GM21825 (cell line): ENCODE measurements around the gene DEDD2.

Experiments used
- ATAC-seq: cut with Tn5 transposase; IDR thresholded peaks from one replicate; pipeline ENCODE4 v1.9.1; 2021; ENCODE audit warnings: mild to moderate bottlenecking, moderate library complexity; ENCODE audit not compliant: unreplicated experiment

DEDD2 gene

GRCh38 chr19:42201489-42202289 lies 15.8 kb downstream of the DEDD2 start:
- ATAC-seq, result no peak

GRCh38 chr19:42200116-42200715 lies 17.3 kb downstream of the DEDD2 start:
- no peak for ATAC-seq

- ATAC-seq, result peak; percentile 46
These were observed 17.9 kb downstream of the DEDD2 start for GRCh38 chr19:42199440-42200115.

GRCh38 chr19:42198676-42199439 lies 18.6 kb downstream of the DEDD2 start:
- ATAC-seq, result peak; percentile 41

GRCh38 chr19:42197375-42197817 lies 20.1 kb downstream of the DEDD2 start:
- no peak for ATAC-seq

- no peak for ATAC-seq
These were observed 21.2 kb downstream of the DEDD2 start for GRCh38 chr19:42196011-42197001.

- no peak for ATAC-seq
These were observed 23.8 kb downstream of the DEDD2 start for GRCh38 chr19:42193706-42194105.

- ATAC-seq, result no peak
These were observed 24.2 kb downstream of the DEDD2 start for GRCh38 chr19:42193294-42193693.

GRCh38 chr19:42191855-42192254 lies 25.6 kb downstream of the DEDD2 start:
- no peak for ATAC-seq

GRCh38 chr19:42191330-42191729 lies 26.1 kb downstream of the DEDD2 start:
- ATAC-seq, result no peak

GRCh38 chr19:42189133-42189532 lies 28.3 kb downstream of the DEDD2 start:
- ATAC-seq, result no peak

GRCh38 chr19:42188665-42189064 lies 28.8 kb downstream of the DEDD2 start:
- ATAC-seq, result no peak

GRCh38 chr19:42185277-42185676 lies 32.2 kb downstream of the DEDD2 start:
- ATAC-seq, result no peak

- ATAC-seq, result no peak
These were observed 33.0 kb downstream of the DEDD2 start for GRCh38 chr19:42184401-42184861.

GRCh38 chr19:42178791-42179674 lies 38.4 kb downstream of the DEDD2 start:
- no peak for ATAC-seq

GRCh38 chr19:42177686-42178019 lies 39.8 kb downstream of the DEDD2 start:
- no peak for ATAC-seq

GRCh38 chr19:42176990-42177685 lies 40.3 kb downstream of the DEDD2 start:
- peak; percentile 72 for ATAC-seq

- no peak for ATAC-seq
These were observed 40.9 kb downstream of the DEDD2 start for GRCh38 chr19:42176649-42176989.
